Pons (tissue), 1 donor: Measurements from ENCODE around the gene RPL13.

Experiments
- DNase-seq: peaks from one replicate; pipeline ENCODE4 v3.0.0-alpha.2; 2016; ENCODE audit warnings: low spot score

The RPL13 gene

DNA sequence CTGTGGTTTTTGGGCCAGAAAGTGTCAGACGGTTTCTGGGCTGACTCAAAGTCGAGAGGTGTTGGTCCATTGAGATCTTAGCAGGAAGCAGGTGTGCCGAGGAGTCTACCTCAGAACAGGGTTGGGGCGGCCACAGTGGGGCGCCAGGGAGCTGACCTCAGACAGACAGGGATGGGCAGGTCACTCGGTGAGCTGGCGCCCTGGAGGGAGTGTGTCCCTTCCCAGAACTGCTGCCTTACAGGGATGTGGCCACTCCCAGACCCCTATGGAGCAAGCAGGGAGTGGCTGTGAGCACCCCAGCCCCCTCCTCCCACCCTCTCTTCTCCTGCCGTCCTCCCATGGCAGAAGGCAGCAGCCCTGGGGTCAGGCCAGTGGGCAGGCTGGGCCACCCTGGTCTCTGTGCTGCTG is 39.0 kb downstream of the RPL13 start:
- no peak for DNase-seq

DNA sequence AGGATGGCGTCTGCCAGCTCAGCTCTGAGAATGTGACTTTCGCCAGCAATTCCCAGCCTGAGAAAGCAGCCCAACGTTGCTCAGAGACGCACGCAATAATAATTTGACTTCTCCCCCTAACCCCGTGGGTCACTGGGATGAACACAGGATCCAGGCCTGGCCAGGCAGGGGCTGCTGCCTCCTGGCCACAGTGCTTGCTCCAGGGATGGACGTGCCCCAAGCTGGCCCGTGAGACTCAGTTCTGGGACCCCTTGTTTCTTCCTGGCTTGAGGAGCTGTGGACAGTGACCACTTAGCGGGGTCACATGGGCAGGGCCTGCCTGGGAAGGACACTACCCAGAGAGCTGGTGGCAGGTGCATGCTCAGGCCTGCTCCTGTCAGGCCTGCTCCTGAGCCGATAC is 39.4 kb downstream of the RPL13 start:
- DNase-seq = no peak

DNA sequence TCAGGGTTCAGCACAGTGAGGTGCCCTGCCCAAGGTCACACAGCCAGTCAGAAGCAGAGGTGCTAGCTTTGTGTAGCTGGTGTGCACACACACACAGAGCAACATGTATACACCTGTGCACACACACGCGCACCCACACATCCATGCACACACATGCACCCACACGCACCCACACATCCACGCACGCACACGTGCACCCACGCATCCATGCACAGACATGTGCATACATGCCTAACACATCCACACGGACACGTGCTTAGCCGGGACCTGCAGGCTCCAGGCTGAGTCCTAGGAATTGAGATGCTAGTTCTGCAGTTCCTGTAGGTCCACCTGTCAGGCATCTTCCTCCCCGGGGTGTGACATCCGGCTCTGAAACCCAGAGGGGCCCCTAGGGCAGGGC is 39.9 kb downstream of the RPL13 start:
- DNase-seq = no peak

DNA sequence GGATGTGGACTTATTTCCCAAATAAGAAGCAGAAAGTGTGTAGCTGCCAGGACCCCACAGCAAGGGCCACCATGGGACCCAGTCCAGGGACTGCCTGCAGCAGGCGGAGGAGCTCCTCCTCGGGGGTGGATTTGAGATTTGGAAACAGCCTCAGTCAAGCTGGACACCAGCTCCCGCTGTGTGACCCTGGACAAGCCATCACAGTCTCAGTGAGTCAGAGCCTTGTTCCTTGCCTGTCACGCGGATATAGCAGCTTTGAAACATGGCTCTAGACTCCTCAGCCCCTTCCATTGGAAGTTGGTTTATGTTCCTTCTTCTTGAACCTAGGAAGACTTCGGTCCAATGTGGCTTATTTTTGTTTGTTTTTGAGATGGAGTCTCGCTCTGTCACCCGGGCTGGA is 40.5 kb downstream of the RPL13 start:
- no peak for DNase-seq

DNA sequence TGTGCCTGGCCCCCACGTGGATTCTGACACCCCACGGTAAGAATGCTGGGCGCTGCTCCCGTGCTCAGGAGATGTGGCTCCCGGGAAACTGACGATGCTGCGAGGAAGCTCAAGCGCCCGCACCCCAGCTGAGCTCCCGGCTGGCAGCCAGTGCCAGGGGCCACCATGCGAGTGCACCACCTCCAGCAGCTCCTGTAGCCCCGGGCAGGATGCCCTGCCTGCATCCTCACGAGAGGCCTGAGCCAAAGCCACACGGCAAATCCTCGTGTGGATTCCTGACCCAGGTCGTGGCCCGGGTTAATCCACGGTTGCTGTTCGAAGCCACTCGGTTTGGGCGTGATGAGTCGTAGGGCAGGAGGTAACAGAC is 41.4 kb downstream of the RPL13 start:
- no peak for DNase-seq

DNA sequence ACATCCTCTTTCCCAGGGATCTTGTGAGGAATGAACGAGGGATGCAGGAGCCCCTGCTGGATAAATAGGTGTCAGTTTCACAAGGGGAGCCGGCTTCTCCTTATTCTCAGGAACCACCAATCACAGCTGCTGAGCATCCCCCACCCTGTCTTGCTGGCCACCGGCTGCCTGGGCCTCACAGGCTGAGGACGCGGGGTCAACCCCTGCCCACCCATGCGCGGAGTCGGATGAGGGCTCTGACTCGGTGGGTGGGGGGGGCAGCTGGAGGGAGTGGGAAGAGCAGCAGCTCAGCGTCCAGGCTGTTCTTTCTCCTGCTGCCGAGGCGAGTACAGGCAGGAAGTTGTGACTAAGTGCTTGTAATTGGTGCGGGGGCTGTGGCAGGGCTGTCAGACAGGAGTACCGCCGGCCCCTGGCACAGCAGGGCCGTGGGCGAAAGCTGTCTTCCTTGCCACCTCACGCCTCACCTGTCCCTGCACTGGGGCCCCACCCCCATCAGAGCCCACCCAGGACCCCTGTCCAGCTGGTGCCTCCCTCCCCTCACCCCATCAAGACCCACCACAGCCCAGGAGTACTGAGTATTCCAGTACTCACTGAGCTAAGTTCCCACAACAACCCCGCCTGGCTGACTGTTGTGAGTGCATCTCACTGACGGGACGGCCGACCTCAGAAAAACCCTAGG is 41.9 kb downstream of the RPL13 start:
- DNase-seq = no peak

DNA sequence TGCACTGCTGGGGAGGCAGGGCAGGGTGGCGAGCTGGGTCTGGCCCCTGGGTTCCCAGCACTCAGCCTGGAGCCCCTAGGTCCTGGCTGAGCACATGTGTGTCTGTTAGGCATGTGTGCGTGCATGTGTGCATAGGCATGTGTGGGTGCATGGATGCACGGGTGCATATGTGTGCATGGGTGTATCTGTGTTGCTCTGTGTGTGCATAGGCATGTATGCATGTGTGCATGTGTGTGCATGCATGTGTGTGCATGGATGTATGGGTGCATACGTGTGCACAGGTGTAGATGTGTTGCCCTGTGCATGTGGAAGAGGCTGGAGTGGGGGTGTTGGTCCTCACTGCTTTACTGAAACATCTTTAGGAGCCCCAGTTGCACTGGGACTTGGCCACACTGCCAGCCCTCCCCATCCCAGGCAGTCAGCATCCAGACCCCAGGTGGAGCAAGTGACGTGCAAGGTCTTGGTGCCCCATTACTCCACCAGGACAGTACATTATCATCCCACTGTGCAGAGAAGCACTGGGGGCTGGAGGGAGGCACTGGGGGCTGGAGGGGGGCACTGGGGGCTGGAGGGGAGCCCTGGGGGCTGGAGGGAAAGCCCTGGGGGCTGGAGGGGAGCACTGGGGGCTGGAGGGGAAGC is 42.6 kb downstream of the RPL13 start:
- no peak for DNase-seq

DNA sequence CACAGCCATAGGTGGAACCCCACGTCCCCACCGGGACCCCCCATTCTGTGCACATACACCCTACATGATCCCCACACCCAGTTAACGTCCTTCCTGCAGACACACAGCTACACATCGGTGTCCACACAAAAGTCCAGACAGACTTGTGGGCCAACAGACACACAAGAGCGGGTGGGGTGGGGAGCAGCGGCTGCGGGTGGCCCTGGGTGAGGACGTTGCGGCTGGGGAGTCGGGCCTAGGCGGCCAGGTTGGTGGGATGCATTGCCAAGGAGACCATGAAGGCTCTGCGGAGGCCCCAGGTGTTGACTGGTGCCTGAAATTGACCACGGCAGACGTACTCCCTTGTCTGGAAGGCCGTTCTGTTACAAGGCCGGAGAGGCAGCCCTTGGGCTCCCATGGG is 44.3 kb downstream of the RPL13 start:
- no peak for DNase-seq

DNA sequence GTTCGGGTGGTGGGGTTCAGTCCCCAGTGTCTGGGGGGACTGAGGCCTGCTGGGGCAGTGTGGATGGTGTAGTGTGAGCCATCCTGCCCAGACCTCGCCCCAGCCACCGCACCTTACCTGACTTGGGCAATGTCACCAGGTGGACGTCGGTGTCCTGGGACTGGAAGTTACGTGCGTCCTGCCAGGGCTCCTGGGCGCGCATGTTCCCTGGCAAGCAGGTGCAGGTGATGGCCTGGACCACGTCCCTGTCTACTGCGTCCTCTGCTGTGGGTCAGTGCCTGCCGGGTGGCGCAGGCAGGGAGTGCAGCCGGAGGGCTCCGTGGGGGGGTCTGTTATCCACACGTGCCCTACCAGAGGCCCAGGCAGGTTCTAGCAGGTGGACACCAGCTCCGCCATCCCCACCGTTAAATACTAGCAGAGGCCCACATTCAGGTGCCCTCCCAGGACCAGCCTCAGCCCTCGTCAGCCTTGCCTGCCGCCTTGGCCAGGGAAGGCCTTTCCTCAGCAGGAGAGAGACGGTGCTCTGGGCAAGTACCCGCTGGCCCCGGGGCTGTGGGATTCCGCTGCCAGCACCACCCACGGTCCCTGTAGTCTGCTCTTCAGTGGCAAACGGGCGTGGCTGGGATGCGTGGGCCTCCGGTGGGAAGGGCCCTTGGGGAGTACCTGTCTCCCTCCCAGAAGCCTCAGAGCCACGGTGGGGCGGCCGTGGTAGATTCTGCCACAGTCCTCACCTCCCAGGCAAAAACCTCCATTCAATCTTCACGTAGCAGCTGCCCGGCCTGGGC is 44.9 kb downstream of the RPL13 start:
- no peak for DNase-seq

DNA sequence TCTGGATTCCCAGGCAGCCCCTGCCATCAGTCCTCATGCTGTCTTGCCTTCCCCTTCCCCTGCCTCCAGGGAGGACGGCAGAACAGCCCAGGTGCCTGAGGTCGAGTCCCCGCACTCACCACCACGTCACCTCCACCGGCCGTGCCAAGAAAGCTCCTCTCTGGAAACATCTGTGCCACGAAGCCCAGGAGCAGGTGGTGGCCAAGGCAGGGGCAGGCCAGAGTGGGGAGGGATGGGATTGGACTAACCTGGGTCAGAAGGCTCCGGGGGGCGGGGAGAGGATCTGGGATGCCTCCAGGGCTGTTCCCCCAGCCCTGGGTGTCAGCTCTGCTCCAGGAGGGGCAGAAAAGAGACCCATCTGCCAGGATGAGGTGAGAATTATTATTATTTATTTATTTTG is 45.5 kb downstream of the RPL13 start:
- no peak for DNase-seq

DNA sequence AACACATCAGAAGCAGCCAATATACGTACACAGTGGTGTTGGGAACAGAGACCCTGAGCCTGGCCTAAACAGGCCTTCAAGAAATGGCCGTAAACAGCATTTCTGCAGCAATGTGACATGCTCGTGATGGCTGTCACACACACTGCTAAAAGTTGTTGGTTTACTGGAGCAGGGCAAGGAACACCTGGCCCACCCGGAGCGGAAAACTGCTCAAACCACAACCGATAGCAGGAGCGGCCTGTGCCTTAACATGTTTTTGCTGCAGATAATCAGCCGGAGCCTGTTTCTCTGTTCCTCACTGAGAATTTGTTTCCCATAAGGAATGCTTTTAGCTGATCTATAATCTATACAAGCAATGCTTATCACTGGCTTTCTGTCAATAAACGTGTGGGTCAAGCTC is 47.0 kb downstream of the RPL13 start:
- DNase-seq = no peak

DNA sequence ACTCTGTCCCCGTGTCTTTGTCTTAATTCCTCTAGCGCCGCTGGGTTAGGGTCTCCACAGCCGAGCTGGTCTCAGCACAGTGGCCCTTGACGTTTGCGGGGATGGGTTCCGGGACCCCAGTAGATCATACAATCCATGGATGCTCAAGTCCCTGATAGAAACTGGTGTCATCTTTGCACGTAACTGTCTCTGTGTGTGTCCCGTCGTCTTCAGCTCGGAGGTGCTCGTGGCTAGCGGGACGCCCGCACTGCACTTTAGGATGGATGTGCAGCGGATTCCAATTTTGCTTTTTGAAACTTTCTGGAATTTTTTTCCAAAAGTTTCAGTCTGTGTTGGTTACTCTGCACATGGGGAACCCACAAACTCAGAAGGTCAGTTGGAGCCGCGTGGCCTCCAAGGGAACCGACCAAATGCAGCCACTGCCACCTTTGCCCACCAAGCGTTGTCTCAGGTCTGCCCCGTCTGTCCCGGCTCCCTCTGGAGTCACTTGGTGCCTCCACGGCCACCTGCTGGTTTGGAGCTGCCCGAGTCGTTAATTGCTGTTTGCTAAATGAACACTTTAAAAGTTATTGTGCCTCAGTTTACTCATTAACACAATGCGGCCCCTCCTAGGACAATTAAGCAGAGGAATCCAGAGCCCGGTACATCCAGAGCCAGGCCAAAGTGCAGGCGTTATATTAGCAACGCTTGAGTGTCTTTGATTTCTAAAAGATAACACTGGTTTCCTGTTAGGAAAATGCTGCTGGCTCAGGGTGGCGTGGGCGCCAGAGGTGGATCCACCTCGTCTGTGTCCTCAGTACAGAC is 47.7 kb downstream of the RPL13 start:
- no peak for DNase-seq

DNA sequence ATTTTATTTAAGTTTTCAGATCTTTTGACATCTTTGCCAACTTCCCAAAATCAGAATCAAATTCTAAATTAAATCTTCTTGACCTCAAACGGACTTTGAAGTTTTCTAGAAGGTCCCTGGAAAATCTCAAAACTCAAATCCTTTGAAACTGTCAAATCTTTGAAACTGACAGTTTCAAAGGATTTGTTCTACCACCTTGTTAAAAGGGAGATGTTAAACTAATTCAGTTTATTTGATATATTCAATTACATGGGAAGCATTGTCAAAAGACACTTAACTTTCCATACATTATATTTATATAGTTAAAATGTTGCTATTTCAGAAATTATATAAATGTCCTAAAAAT is 49.6 kb downstream of the RPL13 start:
- DNase-seq = no peak

DNA sequence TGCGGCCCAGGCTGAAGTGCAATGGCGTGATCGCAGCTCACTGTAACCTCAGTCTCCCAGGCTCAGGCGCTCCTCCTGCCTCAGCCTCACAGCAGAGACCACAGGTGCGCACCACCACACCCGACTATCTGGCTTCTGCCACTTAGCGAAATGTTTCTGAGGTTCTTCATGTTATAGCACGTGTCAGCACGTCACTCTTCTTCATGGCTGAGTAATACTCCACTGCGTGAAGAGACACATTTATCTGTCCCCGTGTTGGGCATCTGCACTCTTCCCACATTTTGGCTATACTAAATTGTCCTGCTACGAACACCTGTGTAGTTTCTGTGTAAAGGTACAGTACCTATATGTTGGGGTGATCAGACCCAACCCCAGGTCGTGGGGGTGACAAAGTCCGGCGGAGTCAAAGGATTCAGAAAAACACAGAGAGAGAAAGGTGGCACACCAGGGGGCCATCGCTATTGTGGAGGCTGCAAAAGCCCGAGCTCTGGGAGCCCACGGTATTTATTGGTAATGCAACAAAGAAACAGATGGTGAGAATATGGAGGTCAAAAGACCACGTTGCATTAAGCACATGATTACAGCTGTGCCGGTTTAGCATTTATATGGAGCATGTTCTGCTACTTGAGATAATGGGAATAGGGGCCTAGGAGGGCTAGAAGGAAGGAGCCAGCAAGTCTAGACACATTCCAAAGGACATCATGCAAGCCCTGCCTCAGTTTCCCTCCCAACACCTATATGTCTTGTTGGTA is 52.1 kb downstream of the RPL13 start:
- DNase-seq = no peak

DNA sequence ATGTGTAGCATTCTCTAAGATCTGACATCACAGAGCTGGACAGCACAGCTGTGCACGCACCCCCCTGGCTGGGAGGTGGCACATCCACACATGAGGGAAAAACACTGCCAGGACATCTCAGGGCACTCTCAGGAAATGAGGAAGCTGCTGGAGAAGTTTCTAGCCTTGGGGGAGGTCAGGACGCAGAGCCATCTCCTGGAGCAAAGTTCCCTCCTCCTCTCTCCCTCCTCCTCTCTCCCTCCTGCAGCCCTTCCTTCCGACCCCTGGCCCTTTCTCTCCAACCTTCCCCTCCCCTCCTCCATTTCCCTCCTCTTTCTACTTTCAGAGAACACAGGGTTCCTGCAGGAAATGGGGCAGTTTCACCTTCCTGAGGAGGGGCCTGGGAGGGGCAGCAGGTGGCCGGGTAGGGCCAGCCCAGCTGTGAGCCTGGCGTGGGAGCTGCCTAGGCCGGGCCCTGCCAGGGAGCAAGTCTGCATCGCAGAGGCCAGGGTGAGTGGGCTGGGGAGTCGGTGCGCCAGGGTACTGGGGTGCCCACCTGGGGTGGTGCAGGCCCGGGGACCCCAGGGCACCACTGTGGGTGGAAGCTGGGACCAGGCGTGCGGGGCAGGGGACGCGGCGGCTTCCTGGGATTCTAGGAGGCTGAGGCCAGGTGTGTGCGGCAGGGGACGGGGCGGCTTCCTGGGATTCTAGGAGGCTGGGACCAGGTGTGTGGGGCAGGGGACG is 52.9 kb downstream of the RPL13 start, which contains the start of gene DPEP1:
Gene DPEP1 (plus strand): TSS at position 412 of the 723 bp plus-strand sequence. CDS start 16,769 bp downstream, outside the sequence.
- DNase-seq = no peak

DNA sequence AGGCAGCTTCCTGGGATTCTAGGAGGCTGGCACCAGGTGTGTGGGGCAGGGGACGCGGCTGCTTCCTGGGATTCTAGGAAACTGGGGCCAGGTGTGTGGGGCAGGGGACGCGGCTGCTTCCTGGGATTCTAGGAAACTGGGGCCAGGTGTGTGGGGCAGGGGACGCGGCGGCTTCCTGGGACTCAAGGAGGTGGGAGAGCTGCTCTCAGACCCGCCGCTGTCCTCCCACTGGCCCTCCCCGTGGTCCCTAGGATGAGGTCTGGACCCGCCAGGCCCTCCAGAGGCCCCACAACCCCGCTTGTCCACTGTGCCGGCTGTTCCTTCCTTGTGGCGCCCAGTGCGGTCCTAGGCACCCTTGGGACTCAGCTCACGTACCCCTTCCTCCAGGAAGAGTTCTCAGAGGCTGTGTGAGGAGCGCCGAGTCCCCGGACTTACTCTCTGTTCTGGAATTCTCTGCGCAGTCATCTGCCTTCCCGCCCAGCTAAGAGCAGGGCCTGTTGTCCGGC is 53.5 kb downstream of the RPL13 start:
- DNase-seq = no peak
